ENCODE data around the gene EFCAB6. TPM values are rescaled to one million over a fixed set of nuclear protein-coding genes. Genes with fewer than 3 reads are reported as not detected.
A peak's percentile ranks its signal among the peaks of the same experiment; 100 is the strongest.

Gene EFCAB6
- total and polyA plus RNA-seq, 7 donors: 0.45 to 5.7 (median 1.8) TPM

DNA sequence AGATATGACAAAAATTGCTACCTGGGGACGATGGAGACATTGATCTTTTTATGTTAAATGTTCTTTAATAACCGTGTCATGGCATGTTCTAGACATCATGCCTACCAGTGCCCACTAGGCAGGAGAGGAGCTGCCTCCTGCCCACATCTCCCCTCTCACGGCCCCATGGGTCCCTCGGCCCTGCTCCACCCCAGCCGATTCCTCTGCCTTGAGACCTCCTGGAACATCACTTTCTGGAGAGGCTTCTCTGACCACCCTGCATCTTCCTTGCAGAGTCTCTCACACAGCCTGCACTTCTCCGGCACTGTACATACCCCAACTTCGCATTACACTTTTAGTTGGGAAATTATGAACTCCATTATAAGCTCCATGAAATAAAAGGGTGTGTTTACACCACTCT is 16.8 kb downstream of the EFCAB6 start:
- no peaks in the 10 kb centered on the region for H3K27me3 ChIP-seq
- WGBS, 2 donors: 83 to 85% methylated on average over 7 of the region's 7 CpGs
- H3K4me3 ChIP-seq: no peak overlapping the region
- TF ChIP-seq, protein P1, sequence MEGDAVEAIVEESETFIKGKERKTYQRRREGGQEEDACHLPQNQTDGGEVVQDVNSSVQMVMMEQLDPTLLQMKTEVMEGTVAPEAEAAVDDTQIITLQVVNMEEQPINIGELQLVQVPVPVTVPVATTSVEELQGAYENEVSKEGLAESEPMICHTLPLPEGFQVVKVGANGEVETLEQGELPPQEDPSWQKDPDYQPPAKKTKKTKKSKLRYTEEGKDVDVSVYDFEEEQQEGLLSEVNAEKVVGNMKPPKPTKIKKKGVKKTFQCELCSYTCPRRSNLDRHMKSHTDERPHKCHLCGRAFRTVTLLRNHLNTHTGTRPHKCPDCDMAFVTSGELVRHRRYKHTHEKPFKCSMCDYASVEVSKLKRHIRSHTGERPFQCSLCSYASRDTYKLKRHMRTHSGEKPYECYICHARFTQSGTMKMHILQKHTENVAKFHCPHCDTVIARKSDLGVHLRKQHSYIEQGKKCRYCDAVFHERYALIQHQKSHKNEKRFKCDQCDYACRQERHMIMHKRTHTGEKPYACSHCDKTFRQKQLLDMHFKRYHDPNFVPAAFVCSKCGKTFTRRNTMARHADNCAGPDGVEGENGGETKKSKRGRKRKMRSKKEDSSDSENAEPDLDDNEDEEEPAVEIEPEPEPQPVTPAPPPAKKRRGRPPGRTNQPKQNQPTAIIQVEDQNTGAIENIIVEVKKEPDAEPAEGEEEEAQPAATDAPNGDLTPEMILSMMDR (IDR thresholded peaks at IDR 0.05): no peak
- no peak for TF ChIP-seq POLR2AphosphoS5 (IDR thresholded peaks at IDR 0.05)
- peaks cover 0 to 9% (median 4%) of the 10 kb centered on the region in 4 donors for H3K4me1 ChIP-seq
- H3K36me3 ChIP-seq: no peaks in the 10 kb centered on the region
- intact Hi-C loops (cut with DNase I): no loop called here
- DNase-seq: no peak
- no peaks in the 10 kb centered on the region for H3K9me3 ChIP-seq
- no peak overlapping the region for H3K27ac ChIP-seq

DNA sequence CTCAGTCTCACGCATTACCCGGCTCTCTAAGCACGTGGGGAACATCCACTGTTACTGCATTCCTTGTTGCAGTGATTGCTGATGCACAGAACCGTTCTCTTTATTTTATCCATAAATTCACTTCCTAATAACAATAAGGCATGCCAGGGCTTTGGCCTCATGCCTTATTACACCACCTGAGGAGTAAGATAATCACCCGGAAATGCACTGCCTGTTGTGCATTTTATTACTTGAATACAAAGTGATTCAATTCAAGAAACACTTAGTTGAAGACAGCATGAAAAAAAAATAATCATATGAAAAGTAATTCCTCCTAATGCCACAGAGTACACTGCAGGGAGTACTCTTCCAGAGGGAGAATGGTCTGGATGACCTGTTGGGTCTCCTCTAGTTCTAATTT is 19.2 kb downstream of the EFCAB6 start:
- Histone ChIP-seq H3K27me3 (no peaks in the 10 kb centered on the region), H3K9me3 (no peaks in the 10 kb centered on the region), H3K36me3 (no peaks in the 10 kb centered on the region), H3K4me1 (peaks cover 0 to 25% (median 17%) of the 10 kb centered on the region in 4 donors), H3K4me3 (no peak overlapping the region), H3K27ac (no peak overlapping the region)
- 58 to 61% methylated on average over 5 of the region's 5 CpGs for WGBS, 2 donors
- no peak for TF ChIP-seq POLR2A (IDR thresholded peaks at IDR 0.05)
- no peak for TF ChIP-seq POLR2AphosphoS5 (IDR thresholded peaks at IDR 0.05)
- no peak for TF ChIP-seq EP300 (IDR thresholded peaks at IDR 0.05)
- TF ChIP-seq, protein P1 (IDR thresholded peaks at IDR 0.05): no peak
- intact Hi-C loops (cut with DNase I): no loop called here
- no peak for DNase-seq

- Histone ChIP-seq H3K27me3 (no peaks in the 10 kb centered on the region), H3K36me3 (no peaks in the 10 kb centered on the region), H3K9me3 (no peaks in the 10 kb centered on the region), H3K27ac (peak overlapping the region in 3 of 4 donors; percentile 48 to 70 (median 51)), H3K4me3 (no peak overlapping the region), H3K4me1 (peaks cover 0 to 19% (median 15%) of the 10 kb centered on the region in 4 donors)
- peak; percentile 89 for DNase-seq
- intact Hi-C loops (cut with DNase I): no loop called here
- TF ChIP-seq EP300 (IDR thresholded peaks at IDR 0.05): peak; percentile 23 to 79 (median 49)
- TF ChIP-seq POLR2A (IDR thresholded peaks at IDR 0.05): no peak
- peak; percentile 89 to 97 (median 96) for TF ChIP-seq POLR2AphosphoS5 (IDR thresholded peaks at IDR 0.05)
- TF ChIP-seq, protein P1 (IDR thresholded peaks at IDR 0.05): no peak
- 65 to 75% methylated on average over 7 of the region's 7 CpGs for WGBS, 2 donors
Observed at GRCh38 chr22:43789452-43789851, 22.7 kb downstream of the EFCAB6 start.

- H3K36me3 ChIP-seq: no peaks in the 10 kb centered on the region
- H3K4me3 ChIP-seq: no peak overlapping the region
- no peak for DNase-seq
- WGBS, 2 donors: 96 to 98% methylated on average over 2 of the region's 2 CpGs
- H3K4me1 ChIP-seq: peaks cover 0 to 2% (median under 1%) of the 10 kb centered on the region in 4 donors
- TF ChIP-seq EP300 (IDR thresholded peaks at IDR 0.05) (no peak), POLR2A (IDR thresholded peaks at IDR 0.05) (no peak), POLR2AphosphoS5 (IDR thresholded peaks at IDR 0.05) (no peak)
- TF ChIP-seq, protein P1 (IDR thresholded peaks at IDR 0.05): no peak
- H3K9me3 ChIP-seq: no peaks in the 10 kb centered on the region
- H3K27me3 ChIP-seq: no peaks in the 10 kb centered on the region
- no peak overlapping the region for H3K27ac ChIP-seq
- intact Hi-C loops (cut with DNase I): no loop called here
Observed at GRCh38 chr22:43783777-43784176, 28.3 kb downstream of the EFCAB6 start.

DNA sequence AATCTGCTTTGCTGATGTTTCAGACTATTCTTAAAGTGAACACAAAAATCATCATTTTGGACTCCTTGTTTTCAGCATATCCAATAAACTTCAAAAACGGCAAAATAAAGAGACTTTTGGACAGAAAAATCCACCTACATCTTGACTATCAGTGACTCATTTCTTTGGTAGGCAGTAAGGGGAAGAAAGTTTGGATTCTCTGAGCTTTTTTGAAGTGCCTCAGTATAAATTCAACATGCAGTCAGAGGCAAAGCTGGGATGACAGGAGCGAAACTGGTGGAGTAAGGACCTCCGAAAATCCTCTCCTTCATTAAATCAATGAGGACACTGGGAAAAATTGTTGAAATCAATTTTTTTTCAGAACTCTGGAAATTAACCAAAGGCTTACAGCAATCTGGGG is 29.7 kb downstream of the EFCAB6 start:
- WGBS, 2 donors: 86% methylated on average over 3 of the region's 3 CpGs
- no peak for DNase-seq
- intact Hi-C loops (cut with DNase I): no loop called here

More for the DNA sequence above, 29.7 kb downstream of the EFCAB6 start:
- TF ChIP-seq, protein P1 (IDR thresholded peaks at IDR 0.05): no peak
- TF ChIP-seq POLR2A (IDR thresholded peaks at IDR 0.05) (no peak), POLR2AphosphoS5 (IDR thresholded peaks at IDR 0.05) (no peak), EP300 (IDR thresholded peaks at IDR 0.05) (no peak)
- Histone ChIP-seq H3K27ac (no peak overlapping the region), H3K36me3 (no peaks in the 10 kb centered on the region), H3K4me1 (no peaks in the 10 kb centered on the region), H3K4me3 (no peak overlapping the region), H3K9me3 (no peaks in the 10 kb centered on the region), H3K27me3 (no peaks in the 10 kb centered on the region)
